ENCODE measurements around the gene DNM2.

DNM2 gene

DNA sequence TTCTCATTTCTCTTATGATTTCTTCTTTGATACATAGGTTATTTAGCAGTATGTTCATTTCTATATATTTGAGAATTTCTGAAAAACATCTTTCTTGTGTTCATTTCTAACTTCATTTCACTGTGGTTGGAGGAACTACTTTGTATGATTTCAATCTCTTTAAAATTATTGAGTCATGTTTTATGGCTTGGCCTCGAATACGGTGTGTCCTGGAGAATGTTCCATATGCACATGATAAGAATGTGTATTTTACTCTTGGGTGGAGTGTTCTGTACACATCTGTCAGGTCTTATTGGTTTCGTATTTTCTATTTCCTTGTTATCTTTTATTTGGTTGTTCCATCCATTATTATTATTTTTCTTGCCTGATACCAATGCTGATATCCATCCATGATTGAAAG lies 22.9 kb downstream of the DNM2 start (continued):
- TF ChIP-seq, protein P1, sequence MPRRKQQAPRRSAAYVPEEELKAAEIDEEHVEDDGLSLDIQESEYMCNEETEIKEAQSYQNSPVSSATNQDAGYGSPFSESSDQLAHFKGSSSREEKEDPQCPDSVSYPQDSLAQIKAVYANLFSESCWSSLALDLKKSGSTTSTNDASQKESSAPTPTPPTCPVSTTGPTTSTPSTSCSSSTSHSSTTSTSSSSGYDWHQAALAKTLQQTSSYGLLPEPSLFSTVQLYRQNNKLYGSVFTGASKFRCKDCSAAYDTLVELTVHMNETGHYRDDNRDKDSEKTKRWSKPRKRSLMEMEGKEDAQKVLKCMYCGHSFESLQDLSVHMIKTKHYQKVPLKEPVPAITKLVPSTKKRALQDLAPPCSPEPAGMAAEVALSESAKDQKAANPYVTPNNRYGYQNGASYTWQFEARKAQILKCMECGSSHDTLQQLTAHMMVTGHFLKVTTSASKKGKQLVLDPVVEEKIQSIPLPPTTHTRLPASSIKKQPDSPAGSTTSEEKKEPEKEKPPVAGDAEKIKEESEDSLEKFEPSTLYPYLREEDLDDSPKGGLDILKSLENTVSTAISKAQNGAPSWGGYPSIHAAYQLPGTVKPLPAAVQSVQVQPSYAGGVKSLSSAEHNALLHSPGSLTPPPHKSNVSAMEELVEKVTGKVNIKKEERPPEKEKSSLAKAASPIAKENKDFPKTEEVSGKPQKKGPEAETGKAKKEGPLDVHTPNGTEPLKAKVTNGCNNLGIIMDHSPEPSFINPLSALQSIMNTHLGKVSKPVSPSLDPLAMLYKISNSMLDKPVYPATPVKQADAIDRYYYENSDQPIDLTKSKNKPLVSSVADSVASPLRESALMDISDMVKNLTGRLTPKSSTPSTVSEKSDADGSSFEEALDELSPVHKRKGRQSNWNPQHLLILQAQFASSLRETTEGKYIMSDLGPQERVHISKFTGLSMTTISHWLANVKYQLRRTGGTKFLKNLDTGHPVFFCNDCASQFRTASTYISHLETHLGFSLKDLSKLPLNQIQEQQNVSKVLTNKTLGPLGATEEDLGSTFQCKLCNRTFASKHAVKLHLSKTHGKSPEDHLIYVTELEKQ (tag by site-specific recombination; IDR thresholded peaks at IDR 0.05; ENCODE audit: borderline replicate concordance), result no peak

DNA sequence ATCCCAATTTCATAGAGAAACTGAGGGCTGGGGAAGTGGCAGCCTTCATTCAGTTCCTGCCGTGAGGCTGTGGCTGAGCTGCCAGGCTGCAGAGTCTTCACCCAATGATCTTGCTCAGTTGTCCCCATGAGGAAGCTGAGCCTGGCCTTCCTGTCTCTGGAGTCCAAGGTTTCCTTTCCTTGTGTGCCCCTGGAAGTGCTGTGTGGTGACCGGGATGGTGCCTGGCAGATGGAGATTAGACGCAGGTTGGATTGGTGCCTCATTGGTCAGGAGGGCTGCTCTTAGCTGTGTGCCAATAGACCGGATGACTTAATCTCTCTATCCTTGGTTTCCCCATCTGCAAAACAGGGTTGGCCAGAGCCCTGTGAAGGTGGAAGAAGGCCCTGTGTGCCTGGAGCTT lies 24.6 kb downstream of the DNM2 start:
- Histone ChIP-seq H3K27ac (ENCODE audit: extremely low read depth, low read depth, low read length) (no peak overlapping the region), H3K9me3 (ENCODE audit: control insufficient read depth, insufficient read depth, low read depth, low read length) (no peaks in the 10 kb centered on the region), H3K36me3 (ENCODE audit: control insufficient read depth in 2 of 2, insufficient read depth in 1 of 2, low read length in 2 of 2) (no peaks in the 10 kb centered on the region; a peak in 1 of 3 replicates), H3K4me3 (ENCODE audit: low read depth, low read length) (no peak overlapping the region), H3K4me1 (ENCODE audit: control insufficient read depth, insufficient read depth, low read length) (no peaks in the 10 kb centered on the region)
- POLR2A ChIA-PET, result interaction anchor here (0.7 to 1.0 kb wide), 2 partner anchors 19 to 25 kb away, joined by 3 read pairs; no protein-coding TSS in a partner anchor
- no peak for TF ChIP-seq ZNF404 (tag by site-specific recombination; IDR thresholded peaks at IDR 0.05)
- TF ChIP-seq ZNF391 (tag by site-specific recombination; IDR thresholded peaks at IDR 0.05; ENCODE audit: borderline replicate concordance, low read depth), result no peak
- TF ChIP-seq, protein P2, sequence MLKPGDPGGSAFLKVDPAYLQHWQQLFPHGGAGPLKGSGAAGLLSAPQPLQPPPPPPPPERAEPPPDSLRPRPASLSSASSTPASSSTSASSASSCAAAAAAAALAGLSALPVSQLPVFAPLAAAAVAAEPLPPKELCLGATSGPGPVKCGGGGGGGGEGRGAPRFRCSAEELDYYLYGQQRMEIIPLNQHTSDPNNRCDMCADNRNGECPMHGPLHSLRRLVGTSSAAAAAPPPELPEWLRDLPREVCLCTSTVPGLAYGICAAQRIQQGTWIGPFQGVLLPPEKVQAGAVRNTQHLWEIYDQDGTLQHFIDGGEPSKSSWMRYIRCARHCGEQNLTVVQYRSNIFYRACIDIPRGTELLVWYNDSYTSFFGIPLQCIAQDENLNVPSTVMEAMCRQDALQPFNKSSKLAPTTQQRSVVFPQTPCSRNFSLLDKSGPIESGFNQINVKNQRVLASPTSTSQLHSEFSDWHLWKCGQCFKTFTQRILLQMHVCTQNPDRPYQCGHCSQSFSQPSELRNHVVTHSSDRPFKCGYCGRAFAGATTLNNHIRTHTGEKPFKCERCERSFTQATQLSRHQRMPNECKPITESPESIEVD (tag by site-specific recombination; IDR thresholded peaks at IDR 0.05), result no peak
- TF ChIP-seq ZNF394 (tag by site-specific recombination; IDR thresholded peaks at IDR 0.05; ENCODE audit: borderline replicate concordance), result no peak
- TF ChIP-seq ZNF548 (tag by site-specific recombination; IDR thresholded peaks at IDR 0.05), result no peak
- TF ChIP-seq, protein P3, sequence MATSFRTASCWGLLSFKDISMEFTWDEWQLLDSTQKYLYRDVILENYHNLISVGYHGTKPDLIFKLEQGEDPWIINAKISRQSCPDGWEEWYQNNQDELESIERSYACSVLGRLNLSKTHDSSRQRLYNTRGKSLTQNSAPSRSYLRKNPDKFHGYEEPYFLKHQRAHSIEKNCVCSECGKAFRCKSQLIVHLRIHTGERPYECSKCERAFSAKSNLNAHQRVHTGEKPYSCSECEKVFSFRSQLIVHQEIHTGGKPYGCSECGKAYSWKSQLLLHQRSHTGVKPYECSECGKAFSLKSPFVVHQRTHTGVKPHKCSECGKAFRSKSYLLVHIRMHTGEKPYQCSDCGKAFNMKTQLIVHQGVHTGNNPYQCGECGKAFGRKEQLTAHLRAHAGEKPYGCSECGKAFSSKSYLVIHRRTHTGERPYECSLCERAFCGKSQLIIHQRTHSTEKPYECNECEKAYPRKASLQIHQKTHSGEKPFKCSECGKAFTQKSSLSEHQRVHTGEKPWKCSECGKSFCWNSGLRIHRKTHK (tag by site-specific recombination; IDR thresholded peaks at IDR 0.05), result no peak
- no peak for TF ChIP-seq REPIN1 (tag by site-specific recombination; IDR thresholded peaks at IDR 0.05; ENCODE audit: low read depth)
- TF ChIP-seq ZNF223 (tag by site-specific recombination; IDR thresholded peaks at IDR 0.05), result no peak
- no peak for TF ChIP-seq ZBTB8A (tag by site-specific recombination; IDR thresholded peaks at IDR 0.05)
- no peak for TF ChIP-seq GLIS2 (tag by site-specific recombination; IDR thresholded peaks at IDR 0.05)
- TF ChIP-seq ZNF19 (tag by site-specific recombination; IDR thresholded peaks at IDR 0.05; ENCODE audit: low read depth), result no peak
- TF ChIP-seq ZNF549 (tag by site-specific recombination; IDR thresholded peaks at IDR 0.05), result no peak
- TF ChIP-seq TRIM28 (IDR thresholded peaks at IDR 0.05; ENCODE audit: borderline replicate concordance, low read length), result no peak
- no peak for TF ChIP-seq ZNF335 (tag by site-specific recombination; conservative IDR thresholded peaks at IDR 0.05)
- TF ChIP-seq, protein P4, sequence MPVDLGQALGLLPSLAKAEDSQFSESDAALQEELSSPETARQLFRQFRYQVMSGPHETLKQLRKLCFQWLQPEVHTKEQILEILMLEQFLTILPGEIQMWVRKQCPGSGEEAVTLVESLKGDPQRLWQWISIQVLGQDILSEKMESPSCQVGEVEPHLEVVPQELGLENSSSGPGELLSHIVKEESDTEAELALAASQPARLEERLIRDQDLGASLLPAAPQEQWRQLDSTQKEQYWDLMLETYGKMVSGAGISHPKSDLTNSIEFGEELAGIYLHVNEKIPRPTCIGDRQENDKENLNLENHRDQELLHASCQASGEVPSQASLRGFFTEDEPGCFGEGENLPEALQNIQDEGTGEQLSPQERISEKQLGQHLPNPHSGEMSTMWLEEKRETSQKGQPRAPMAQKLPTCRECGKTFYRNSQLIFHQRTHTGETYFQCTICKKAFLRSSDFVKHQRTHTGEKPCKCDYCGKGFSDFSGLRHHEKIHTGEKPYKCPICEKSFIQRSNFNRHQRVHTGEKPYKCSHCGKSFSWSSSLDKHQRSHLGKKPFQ (tag by site-specific recombination; IDR thresholded peaks at IDR 0.05), result no peak
- TF ChIP-seq ZNF132 (tag by site-specific recombination; IDR thresholded peaks at IDR 0.05; ENCODE audit: borderline replicate concordance), result no peak
- CTCF ChIA-PET, result interaction anchor here (0.6 to 0.7 kb wide), 2 partner anchors 9 to 125 kb away, joined by 3 read pairs; no protein-coding TSS in a partner anchor
